ENCODE results near the gene TTLL5. TPM values are rescaled to one million over a fixed set of nuclear protein-coding genes. Genes with fewer than 3 reads are reported as not detected.

The TTLL5 gene
- total RNA-seq, 3 donors from 2014 or later (not counting 1 experiment from before 2014, with no cell fraction given) = 27.1 to 34.3 (median 32.5) TPM

DNA sequence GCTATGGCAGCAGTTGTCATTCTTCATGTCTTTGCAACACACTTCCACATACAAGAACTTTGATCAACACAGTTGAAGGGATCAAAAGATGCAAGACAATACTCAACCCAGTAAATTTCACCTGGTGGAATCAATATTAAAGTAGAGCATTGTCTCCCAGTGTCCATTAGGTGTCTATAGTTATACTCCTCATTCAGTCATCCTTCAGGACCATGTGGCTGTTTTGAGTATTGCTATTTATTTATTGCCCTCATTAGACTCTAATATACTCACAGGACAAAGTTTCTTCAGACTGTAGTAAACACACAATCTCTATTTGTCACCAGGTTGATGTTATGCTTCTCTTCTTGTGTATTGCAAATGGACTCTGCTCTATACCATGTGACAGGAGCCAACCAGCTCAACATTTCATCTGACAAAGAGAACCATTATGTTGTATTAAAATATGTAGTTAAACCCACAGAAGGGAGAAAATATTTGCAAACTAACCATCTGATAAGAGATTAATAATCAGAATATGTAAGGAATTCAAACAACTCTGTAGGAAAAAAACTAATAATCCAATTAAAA, 174.2 kb downstream of the TTLL5 start:
- Mint-ChIP-seq H3K27me3 (ENCODE audit: low read depth in 2 of 2) (no peaks in the 10 kb centered on the region), H3K4me3 (no peak overlapping the region), H3K4me1 (peaks cover 5% of the 10 kb centered on the region in 2 donors), H3K36me3 (no peaks in the 10 kb centered on the region), H3K9me3 (no peaks in the 10 kb centered on the region), H3K27ac (no peak overlapping the region)
- H3K4me3 ChIP-seq (ENCODE audit: low read length) = no peak overlapping the region
- no peaks in the 10 kb centered on the region for H3K4me1 ChIP-seq (ENCODE audit: control insufficient read depth, insufficient read depth, low read length)
- H3K9me3 ChIP-seq (ENCODE audit: control insufficient read depth, insufficient read depth, low read length) = no peaks in the 10 kb centered on the region
- H3K36me3 ChIP-seq (ENCODE audit: control insufficient read depth, insufficient read depth, low read length) = no peaks in the 10 kb centered on the region
- no peaks in the 10 kb centered on the region for H3K27me3 ChIP-seq (ENCODE audit: control insufficient read depth, insufficient read depth, low read length)
- ATAC-seq (no peak), DNase-seq (no peak)
- TF ChIP-seq, protein P1, sequence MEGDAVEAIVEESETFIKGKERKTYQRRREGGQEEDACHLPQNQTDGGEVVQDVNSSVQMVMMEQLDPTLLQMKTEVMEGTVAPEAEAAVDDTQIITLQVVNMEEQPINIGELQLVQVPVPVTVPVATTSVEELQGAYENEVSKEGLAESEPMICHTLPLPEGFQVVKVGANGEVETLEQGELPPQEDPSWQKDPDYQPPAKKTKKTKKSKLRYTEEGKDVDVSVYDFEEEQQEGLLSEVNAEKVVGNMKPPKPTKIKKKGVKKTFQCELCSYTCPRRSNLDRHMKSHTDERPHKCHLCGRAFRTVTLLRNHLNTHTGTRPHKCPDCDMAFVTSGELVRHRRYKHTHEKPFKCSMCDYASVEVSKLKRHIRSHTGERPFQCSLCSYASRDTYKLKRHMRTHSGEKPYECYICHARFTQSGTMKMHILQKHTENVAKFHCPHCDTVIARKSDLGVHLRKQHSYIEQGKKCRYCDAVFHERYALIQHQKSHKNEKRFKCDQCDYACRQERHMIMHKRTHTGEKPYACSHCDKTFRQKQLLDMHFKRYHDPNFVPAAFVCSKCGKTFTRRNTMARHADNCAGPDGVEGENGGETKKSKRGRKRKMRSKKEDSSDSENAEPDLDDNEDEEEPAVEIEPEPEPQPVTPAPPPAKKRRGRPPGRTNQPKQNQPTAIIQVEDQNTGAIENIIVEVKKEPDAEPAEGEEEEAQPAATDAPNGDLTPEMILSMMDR (IDR thresholded peaks at IDR 0.05) = no peak
- H3K27ac ChIP-seq (ENCODE audit: low read length) = no peak overlapping the region
- intact Hi-C loops (cut with micrococcal nuclease) = no loop called here

DNA sequence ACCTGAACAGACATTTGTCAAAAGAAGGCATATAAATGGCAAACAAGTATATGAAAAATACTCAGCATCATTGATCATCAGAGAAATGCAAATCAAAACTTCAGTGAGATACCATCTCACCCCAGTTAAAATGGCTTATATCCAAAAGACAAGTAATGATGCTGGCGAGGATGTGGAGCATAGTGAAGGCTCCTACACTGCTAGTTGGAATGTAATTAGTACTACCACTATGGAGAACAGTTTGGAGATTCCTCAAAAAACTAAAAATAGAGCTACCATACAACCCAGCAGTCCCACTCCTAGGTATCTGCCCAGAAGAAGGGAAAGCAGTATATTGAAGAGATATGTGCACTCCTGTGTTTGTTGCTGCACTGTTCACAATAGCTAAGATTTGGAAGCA, 174.7 kb downstream of the TTLL5 start:
- no peaks in the 10 kb centered on the region for H3K4me1 ChIP-seq (ENCODE audit: control insufficient read depth, insufficient read depth, low read length)
- no peaks in the 10 kb centered on the region for H3K9me3 ChIP-seq (ENCODE audit: control insufficient read depth, insufficient read depth, low read length)
- intact Hi-C loops (cut with micrococcal nuclease) = no loop called here
- TF ChIP-seq, protein P1 (IDR thresholded peaks at IDR 0.05) = no peak
- H3K9me3 Mint-ChIP-seq = no peaks in the 10 kb centered on the region
- no CpG with 5 or more reads among the region's 1 CpG for WGBS (ENCODE audit: insufficient coverage)
- H3K36me3 Mint-ChIP-seq = no peaks in the 10 kb centered on the region
- no peaks in the 10 kb centered on the region for H3K36me3 ChIP-seq (ENCODE audit: control insufficient read depth, insufficient read depth, low read length)
- ATAC-seq (no peak), DNase-seq (no peak)
- H3K4me1 Mint-ChIP-seq = peaks cover 5% of the 10 kb centered on the region in 2 donors
- H3K27me3 ChIP-seq (ENCODE audit: control insufficient read depth, insufficient read depth, low read length) = no peaks in the 10 kb centered on the region
- H3K27ac ChIP-seq (ENCODE audit: low read length) = no peak overlapping the region
- H3K4me3 Mint-ChIP-seq = no peak overlapping the region
- H3K27ac Mint-ChIP-seq = no peak overlapping the region
- no peaks in the 10 kb centered on the region for H3K27me3 Mint-ChIP-seq (ENCODE audit: low read depth in 2 of 2)
- H3K4me3 ChIP-seq (ENCODE audit: low read length) = no peak overlapping the region

DNA sequence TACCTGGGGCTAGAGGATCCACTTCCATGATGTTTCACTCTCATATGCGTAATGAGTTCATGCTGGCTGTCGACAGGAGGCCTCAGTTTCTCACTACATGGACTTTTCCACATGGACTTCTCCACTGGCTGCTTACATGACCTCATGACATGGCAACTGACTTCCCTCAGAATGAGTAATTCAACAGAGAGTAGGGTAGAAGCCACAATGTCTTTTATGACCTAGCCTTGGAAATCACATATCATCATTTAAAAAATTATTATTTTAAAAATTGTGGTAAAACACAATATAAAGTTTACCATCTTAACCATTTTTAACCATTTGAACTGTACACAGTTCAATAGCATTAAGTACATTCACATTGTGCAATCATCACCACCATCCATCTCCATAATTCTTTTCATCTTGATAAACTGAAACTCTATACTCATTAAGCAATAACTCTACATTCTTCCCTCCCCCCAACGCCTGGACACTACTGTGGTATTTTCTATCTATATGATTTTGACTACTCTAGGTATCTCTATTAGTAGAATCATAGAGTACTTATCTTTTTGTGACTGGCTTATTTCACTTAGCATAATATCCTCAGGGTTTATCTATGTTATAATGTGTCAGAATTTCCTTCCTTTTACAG, 176.2 kb downstream of the TTLL5 start:
- intact Hi-C loops (cut with micrococcal nuclease) = no loop called here
- no peak overlapping the region for H3K4me3 Mint-ChIP-seq
- Histone ChIP-seq H3K4me1 (ENCODE audit: control insufficient read depth, insufficient read depth, low read length) (no peaks in the 10 kb centered on the region), H3K27me3 (ENCODE audit: control insufficient read depth, insufficient read depth, low read length) (no peaks in the 10 kb centered on the region), H3K9me3 (ENCODE audit: control insufficient read depth, insufficient read depth, low read length) (no peaks in the 10 kb centered on the region), H3K4me3 (ENCODE audit: low read length) (no peak overlapping the region), H3K36me3 (ENCODE audit: control insufficient read depth, insufficient read depth, low read length) (no peaks in the 10 kb centered on the region), H3K27ac (ENCODE audit: low read length) (no peak overlapping the region)
- no peaks in the 10 kb centered on the region for H3K27me3 Mint-ChIP-seq (ENCODE audit: low read depth in 2 of 2)
- H3K4me1 Mint-ChIP-seq = peaks cover 0 to 4% of the 10 kb centered on the region in 2 donors
- no peaks in the 10 kb centered on the region for H3K36me3 Mint-ChIP-seq
- H3K9me3 Mint-ChIP-seq = no peaks in the 10 kb centered on the region
- DNase-seq (no peak), ATAC-seq (no peak)
- WGBS (ENCODE audit: insufficient coverage) = 100% methylated on average over 2 of the region's 3 CpGs
- no peak overlapping the region for H3K27ac Mint-ChIP-seq
- TF ChIP-seq, protein P1 (IDR thresholded peaks at IDR 0.05) = no peak

DNA sequence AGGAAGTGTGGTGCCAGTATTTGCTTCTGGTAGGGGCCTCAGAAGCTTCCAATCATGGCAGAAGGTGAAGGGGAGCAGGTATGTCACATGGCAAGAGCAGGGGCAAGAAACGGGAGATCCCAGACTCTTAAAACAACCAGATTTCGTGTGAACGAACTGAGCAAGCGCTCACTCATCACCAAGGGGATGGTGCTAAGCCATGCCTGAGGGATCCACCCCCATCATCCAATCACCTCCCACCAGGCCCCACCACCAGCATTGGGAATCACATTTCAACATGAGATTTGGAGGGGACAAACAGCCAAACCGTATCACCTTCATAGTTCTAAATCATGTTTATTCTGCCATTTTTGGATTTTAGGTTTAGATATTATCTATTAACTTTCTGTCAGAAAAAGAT, 179.9 kb downstream of the TTLL5 start:
- H3K4me1 Mint-ChIP-seq = peaks cover 0 to 4% of the 10 kb centered on the region in 2 donors
- Histone ChIP-seq H3K27ac (ENCODE audit: low read length) (no peak overlapping the region), H3K4me1 (ENCODE audit: control insufficient read depth, insufficient read depth, low read length) (no peaks in the 10 kb centered on the region), H3K27me3 (ENCODE audit: control insufficient read depth, insufficient read depth, low read length) (no peaks in the 10 kb centered on the region), H3K9me3 (ENCODE audit: control insufficient read depth, insufficient read depth, low read length) (no peaks in the 10 kb centered on the region), H3K4me3 (ENCODE audit: low read length) (no peak overlapping the region), H3K36me3 (ENCODE audit: control insufficient read depth, insufficient read depth, low read length) (no peaks in the 10 kb centered on the region)
- H3K27me3 Mint-ChIP-seq (ENCODE audit: low read depth in 2 of 2) = no peaks in the 10 kb centered on the region
- no peaks in the 10 kb centered on the region for H3K9me3 Mint-ChIP-seq
- ATAC-seq (no peak), DNase-seq (no peak)
- no peak overlapping the region for H3K27ac Mint-ChIP-seq
- intact Hi-C loops (cut with micrococcal nuclease) = no loop called here
- no peaks in the 10 kb centered on the region for H3K36me3 Mint-ChIP-seq
- 95% methylated on average over 5 of the region's 5 CpGs for WGBS (ENCODE audit: insufficient coverage)
- TF ChIP-seq, protein P1 (IDR thresholded peaks at IDR 0.05) = no peak
- H3K4me3 Mint-ChIP-seq = no peak overlapping the region

Measured in natural killer cell (primary cell).